Cardiac muscle cell (in vitro differentiated cells and primary cell): Measurements from ENCODE around the gene PAK2. TPM values are rescaled to one million over a fixed set of nuclear protein-coding genes. Genes with fewer than 3 reads are reported as not detected.
"Not testable (repeated sequence)": the region's sequence is repeated elsewhere in the genome, so short reads cannot be mapped to it uniquely, and the experiment has no call there.

Source experiments
- DNase-seq, 2 donors: peaks; one replicate each; pipeline versions ENCODE4 v3.0.0 to v3.0.0-alpha.2; 2010 to 2017; ENCODE audit warnings: low read depth in 1 of 2, low spot score in 1 of 2
- H3K27ac ChIP-seq: fragments of 200-600 bp; sonication (generic); 2 replicates; pipeline ENCODE4 v1.5.1; 2016
- H3K27me3 ChIP-seq: fragments of 200-600 bp; sonication (generic); 2 replicates; pipeline ENCODE4 v1.6.0; 2016; ENCODE audit warnings: control low read depth
- H3K36me3 ChIP-seq: fragments of 200-600 bp; sonication (generic); 2 replicates; pipeline ENCODE4 v1.5.1; 2016; ENCODE audit warnings: control low read depth
- H3K4me1 ChIP-seq: fragments of 200-600 bp; sonication (generic); 2 replicates; pipeline ENCODE4 v1.8.1; 2017; ENCODE audit warnings: low read depth, mild to moderate bottlenecking, mixed run types
- H3K4me3 ChIP-seq: fragments of 200-600 bp; sonication (generic); 2 replicates; pipeline ENCODE4 v1.5.1; 2016; ENCODE audit warnings: mild to moderate bottlenecking
- H3K9me3 ChIP-seq: fragments of 200-600 bp; sonication (generic); 2 replicates; pipeline ENCODE4 v1.5.1; 2017; ENCODE audit warnings: low read depth, mild to moderate bottlenecking, control low read depth
- CTCF ChIP-seq: IDR thresholded peaks from 2 replicates; pipeline ENCODE4 v1.5.1; 2012; ENCODE audit warnings: low read depth, mild to moderate bottlenecking, low read length
- polyA plus RNA-seq: library from polyadenylated mRNA; unstranded; fragments of >200 nt; fragmentation: Nextera tagmentation; extraction: Ambion mirVana; gene quantifications from 2 replicates; pipeline ENCODE4 v1.2.1, GENCODE V29; 2016
- total RNA-seq: library from RNA; depleted of rRNA; stranded (reverse); fragments of >200 nt; gene quantifications from 2 replicates; pipeline ENCODE4 v1.2.3, GENCODE V29; 2016

Gene PAK2
- total and polyA plus RNA-seq, 2 experiments from 2014 or later: 18.5 to 48.6 TPM

DNA sequence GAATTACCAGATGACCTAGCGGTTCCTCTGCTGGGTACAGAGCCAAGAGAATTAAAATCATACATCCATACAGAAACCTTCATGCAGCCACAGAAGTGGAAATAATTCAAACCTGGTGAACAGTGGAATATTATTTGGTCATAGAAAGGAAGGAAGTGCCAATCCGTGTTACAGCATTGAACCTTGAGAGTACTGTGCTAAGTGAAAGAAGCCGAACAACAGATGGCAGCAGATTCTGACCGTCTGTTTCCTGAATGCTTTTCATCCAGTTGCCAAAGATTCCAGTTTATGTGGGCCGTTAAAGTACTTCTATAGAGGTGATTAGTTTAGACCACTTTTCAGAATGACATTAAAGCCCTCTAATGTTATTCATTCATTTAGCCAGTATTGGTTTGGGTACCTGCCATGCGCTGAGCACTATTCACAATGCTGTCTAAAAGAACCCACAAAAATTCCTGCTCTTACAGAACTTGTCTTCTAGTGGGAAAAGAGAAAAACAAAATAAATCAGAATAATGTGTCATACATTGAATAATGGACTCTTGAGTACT, 82.2 kb downstream of the PAK2 start:
- Histone ChIP-seq H3K27me3 (no peaks in the 10 kb centered on the region), H3K36me3 (peaks cover 54% of the 10 kb centered on the region), H3K4me1 (no peaks in the 10 kb centered on the region), H3K9me3 (no peaks in the 10 kb centered on the region), H3K27ac (no peak overlapping the region), H3K4me3 (no peak overlapping the region)
- DNase-seq: no peak
- TF ChIP-seq CTCF: no peak

GRCh38 chr3:196829651-196830050, 90.0 kb downstream of the PAK2 start:
- not testable (repeated sequence) for DNase-seq, H3K4me1 ChIP-seq, H3K9me3 ChIP-seq, H3K27ac ChIP-seq, H3K4me3 ChIP-seq, H3K27me3 ChIP-seq
- peaks cover 27% of the 10 kb centered on the region for H3K36me3 ChIP-seq

GRCh38 chr3:196835086-196835485, 95.4 kb downstream of the PAK2 start:
- Histone ChIP-seq H3K4me3 (no peak overlapping the region), H3K9me3 (no peaks in the 10 kb centered on the region), H3K27ac (no peak overlapping the region), H3K4me1 (no peaks in the 10 kb centered on the region), H3K27me3 (no peaks in the 10 kb centered on the region), H3K36me3 (peaks cover 19% of the 10 kb centered on the region)
- no peak for TF ChIP-seq CTCF
- peak in 1 of 2 donors; percentile 3 for DNase-seq

DNA sequence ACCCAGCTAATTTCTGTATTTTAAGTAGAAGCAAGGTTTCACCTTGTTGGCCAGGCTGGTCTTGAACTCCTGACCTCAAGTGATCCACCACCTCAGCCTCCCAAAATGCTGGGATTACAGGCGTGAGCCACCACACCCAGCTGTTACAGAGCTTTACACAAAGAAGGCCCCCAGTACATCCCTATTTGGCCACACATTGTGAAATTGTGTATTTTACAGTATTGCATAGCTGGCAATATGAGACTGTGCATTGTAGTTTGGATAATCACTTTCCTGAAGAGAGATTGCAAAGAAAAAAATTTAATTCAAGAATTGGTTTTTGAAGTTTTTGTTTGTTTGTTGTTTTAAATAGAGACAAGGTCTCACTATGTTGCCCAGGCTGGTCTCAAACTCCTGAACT, 97.0 kb downstream of the PAK2 start:
- not testable (repeated sequence) for DNase-seq, H3K27me3 ChIP-seq, H3K4me3 ChIP-seq, H3K36me3 ChIP-seq, H3K27ac ChIP-seq, H3K9me3 ChIP-seq, H3K4me1 ChIP-seq

DNA sequence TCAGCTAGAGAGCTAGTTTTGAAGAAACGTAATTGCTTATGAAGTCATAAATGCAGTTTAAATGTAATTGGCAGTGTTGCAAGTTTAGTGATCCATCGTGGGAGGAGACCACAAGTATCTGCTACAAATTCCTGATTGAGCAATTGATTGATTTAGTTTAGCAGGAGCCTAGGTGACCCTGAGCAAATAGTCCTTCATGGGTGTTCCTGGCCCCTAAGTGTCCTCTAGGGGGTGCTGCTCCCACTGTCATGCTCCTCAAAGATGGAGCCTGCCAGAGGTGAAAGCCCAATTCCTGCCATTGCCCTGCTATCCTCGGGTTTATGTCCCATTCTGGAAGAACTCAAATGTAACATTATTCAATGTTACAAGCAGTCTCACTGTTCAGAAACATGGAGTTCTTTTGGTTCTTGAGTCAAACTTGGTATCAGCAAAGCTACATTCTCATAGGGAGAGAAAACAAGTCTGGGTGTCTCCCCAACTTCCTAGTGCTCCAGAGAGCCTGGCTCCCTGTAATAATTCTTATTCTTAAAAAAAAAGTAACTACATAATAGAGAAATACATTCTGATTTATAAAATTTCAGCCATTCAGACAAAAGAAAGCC, 98.3 kb downstream of the PAK2 start:
- H3K9me3 ChIP-seq: no peaks in the 10 kb centered on the region
- H3K4me1 ChIP-seq: no peaks in the 10 kb centered on the region
- peak; percentile 71 to 74 for DNase-seq
- no peak overlapping the region for H3K27ac ChIP-seq
- no peaks in the 10 kb centered on the region for H3K27me3 ChIP-seq
- H3K4me3 ChIP-seq: no peak overlapping the region
- no peaks in the 10 kb centered on the region for H3K36me3 ChIP-seq
- peak; percentile 74 for TF ChIP-seq CTCF

- DNase-seq, H3K27ac ChIP-seq, H3K4me3 ChIP-seq, H3K9me3 ChIP-seq, H3K36me3 ChIP-seq, H3K27me3 ChIP-seq, H3K4me1 ChIP-seq: not testable (repeated sequence)
Measured at GRCh38 chr3:196839351-196839750, 99.7 kb downstream of the PAK2 start.

- no peak overlapping the region for H3K4me3 ChIP-seq
- H3K9me3 ChIP-seq: no peaks in the 10 kb centered on the region
- no peaks in the 10 kb centered on the region for H3K4me1 ChIP-seq
- no peak for TF ChIP-seq CTCF
- no peak overlapping the region for H3K27ac ChIP-seq
- H3K27me3 ChIP-seq: no peaks in the 10 kb centered on the region
- no peak for DNase-seq
- H3K36me3 ChIP-seq: no peaks in the 10 kb centered on the region
Measured at GRCh38 chr3:196842567-196843434, 103.1 kb downstream of the PAK2 start.
